ENCODE measurements around the gene SIGLEC9.

Gene SIGLEC9

GRCh38 chr19:51145916-51146493 is 21.3 kb downstream of the SIGLEC9 start:
- DNase-seq, result no peak

- no peak for DNase-seq
These were observed 22.0 kb downstream of the SIGLEC9 start for GRCh38 chr19:51146751-51147150.

- no peak for DNase-seq
These were observed 23.0 kb downstream of the SIGLEC9 start for GRCh38 chr19:51147663-51148062.

GRCh38 chr19:51148580-51148979 is 23.9 kb downstream of the SIGLEC9 start:
- DNase-seq, result no peak

- DNase-seq, result no peak
These were observed 25.9 kb downstream of the SIGLEC9 start for GRCh38 chr19:51150627-51151026.

- DNase-seq, result no peak
These were observed 32.0 kb downstream of the SIGLEC9 start for GRCh38 chr19:51156710-51157109.

- no peak for DNase-seq
These were observed 32.6 kb downstream of the SIGLEC9 start for GRCh38 chr19:51157265-51157664.

- peak; percentile 21 for DNase-seq
These were observed 33.9 kb downstream of the SIGLEC9 start for GRCh38 chr19:51158474-51159129.

- DNase-seq, result no peak
These were observed 35.0 kb downstream of the SIGLEC9 start for GRCh38 chr19:51159656-51160055.

GRCh38 chr19:51161266-51161665 is 36.6 kb downstream of the SIGLEC9 start:
- DNase-seq, result no peak

GRCh38 chr19:51161867-51162496 is 37.3 kb downstream of the SIGLEC9 start:
- DNase-seq, result no peak

GRCh38 chr19:51163257-51163656 is 38.6 kb downstream of the SIGLEC9 start:
- no peak for DNase-seq

GRCh38 chr19:51164215-51164614 is 39.5 kb downstream of the SIGLEC9 start:
- DNase-seq, result no peak

GRCh38 chr19:51166846-51167490 is 42.3 kb downstream of the SIGLEC9 start:
- no peak for DNase-seq

GRCh38 chr19:51168564-51169282 is 44.0 kb downstream of the SIGLEC9 start:
- no peak for DNase-seq

GRCh38 chr19:51169283-51169918 is 44.7 kb downstream of the SIGLEC9 start:
- DNase-seq, result peak; percentile 61

GRCh38 chr19:51172223-51172622 is 47.5 kb downstream of the SIGLEC9 start:
- no peak for DNase-seq

- no peak for DNase-seq
These were observed 49.0 kb downstream of the SIGLEC9 start for GRCh38 chr19:51173681-51174080.

GRCh38 chr19:51179256-51179655 is 54.5 kb downstream of the SIGLEC9 start:
- DNase-seq, result no peak
